ENCODE results near the gene ADARB2.
"Not testable (repeated sequence)": the region's sequence is repeated elsewhere in the genome, so short reads cannot be mapped to it uniquely, and the experiment has no call there.

The ADARB2 gene

GRCh38 chr10:1249142-1249920 is 488.0 kb downstream of the ADARB2 start:
- in situ Hi-C loops (cut with MboI; ENCODE audit: low sequenced_read_pairs, unreplicated experiment) = no loop called here
- TF ChIP-seq CTCF (IDR thresholded peaks at IDR 0.05; ENCODE audit: borderline replicate concordance, control extremely low read depth, extremely low read depth, insufficient read depth, missing control alignments) = no peak
- no peak for DNase-seq (ENCODE audit: low spot score)

GRCh38 chr10:1248262-1248630 is 489.1 kb downstream of the ADARB2 start:
- in situ Hi-C loops (cut with MboI; ENCODE audit: low sequenced_read_pairs, unreplicated experiment); DNase-seq (ENCODE audit: low spot score): not testable (repeated sequence)

GRCh38 chr10:1247598-1248261 is 489.6 kb downstream of the ADARB2 start:
- TF ChIP-seq CTCF (IDR thresholded peaks at IDR 0.05; ENCODE audit: borderline replicate concordance, control extremely low read depth, extremely low read depth, insufficient read depth, missing control alignments) = no peak

GRCh38 chr10:1244493-1244892 is 492.8 kb downstream of the ADARB2 start:
- DNase-seq (ENCODE audit: low spot score) = no peak
- TF ChIP-seq CTCF (IDR thresholded peaks at IDR 0.05; ENCODE audit: borderline replicate concordance, control extremely low read depth, extremely low read depth, insufficient read depth, missing control alignments) = no peak
- in situ Hi-C loops (cut with MboI; ENCODE audit: low sequenced_read_pairs, unreplicated experiment) = no loop called here

More at GRCh38 chr10:1247598-1248261, 489.6 kb downstream of the ADARB2 start:
- in situ Hi-C loops (cut with MboI; ENCODE audit: low sequenced_read_pairs, unreplicated experiment) = no loop called here
- DNase-seq (ENCODE audit: low spot score) = no peak

GRCh38 chr10:1243486-1244234 is 493.7 kb downstream of the ADARB2 start:
- DNase-seq (ENCODE audit: low spot score) = no peak
- no peak for TF ChIP-seq CTCF (IDR thresholded peaks at IDR 0.05; ENCODE audit: borderline replicate concordance, control extremely low read depth, extremely low read depth, insufficient read depth, missing control alignments)
- in situ Hi-C loops (cut with MboI; ENCODE audit: low sequenced_read_pairs, unreplicated experiment) = no loop called here

- in situ Hi-C loops (cut with MboI; ENCODE audit: low sequenced_read_pairs, unreplicated experiment) = no loop called here
- TF ChIP-seq CTCF (IDR thresholded peaks at IDR 0.05; ENCODE audit: borderline replicate concordance, control extremely low read depth, extremely low read depth, insufficient read depth, missing control alignments) = no peak
- DNase-seq (ENCODE audit: low spot score) = no peak
These were observed 494.4 kb downstream of the ADARB2 start for GRCh38 chr10:1242975-1243374.

All from GM13976 (cell line).